Measurements from ENCODE around the gene SETDB1. TPM values are rescaled to one million over a fixed set of nuclear protein-coding genes. Genes with fewer than 3 reads are reported as not detected.
A peak's percentile ranks its signal among the peaks of the same experiment; 100 is the strongest.

The SETDB1 gene
- total RNA-seq, 1 donor, result 34.1 TPM

- H3K4me3 ChIP-seq (ENCODE audit: low read depth, low read length), result no peak overlapping the region
- DNase-seq (ENCODE audit: low read depth), result no peak
- TF ChIP-seq CTCF (IDR thresholded peaks at IDR 0.05; ENCODE audit: insufficient read depth, low read depth, low read length), result no peak
These were observed 74.2 kb downstream of the SETDB1 start for GRCh38 chr1:151000408-151000807.

- no peak for DNase-seq (ENCODE audit: low read depth)
- TF ChIP-seq CTCF (IDR thresholded peaks at IDR 0.05; ENCODE audit: insufficient read depth, low read depth, low read length), result no peak
- H3K4me3 ChIP-seq (ENCODE audit: low read depth, low read length), result no peak overlapping the region
These were observed 75.4 kb downstream of the SETDB1 start for GRCh38 chr1:151001602-151002001.

- no peak for DNase-seq (ENCODE audit: low read depth)
- TF ChIP-seq CTCF (IDR thresholded peaks at IDR 0.05; ENCODE audit: insufficient read depth, low read depth, low read length), result no peak
- H3K4me3 ChIP-seq (ENCODE audit: low read depth, low read length), result no peak overlapping the region
These were observed 75.9 kb downstream of the SETDB1 start for GRCh38 chr1:151002051-151002450.

DNA sequence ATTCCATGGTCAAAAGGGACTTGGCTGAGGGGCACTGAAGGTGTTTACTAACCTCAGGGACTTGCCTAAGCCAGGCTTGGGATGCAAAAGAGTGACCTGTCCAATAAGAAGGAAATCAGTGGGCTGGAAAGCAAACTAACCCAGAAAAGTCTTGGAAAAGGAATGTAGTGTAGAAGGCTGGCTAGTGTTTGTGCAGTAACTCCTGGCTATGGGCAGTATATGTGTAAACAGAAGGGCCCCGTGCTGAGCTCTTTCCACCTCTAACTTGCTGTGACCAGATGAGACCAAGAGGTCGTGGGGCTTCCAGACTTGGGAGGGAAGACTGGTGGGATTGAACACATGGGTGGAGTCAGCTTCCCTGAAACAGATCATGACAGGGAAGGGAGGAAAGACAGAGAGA lies 76.4 kb downstream of the SETDB1 start:
- no peak overlapping the region for H3K4me3 ChIP-seq (ENCODE audit: low read depth, low read length)
- DNase-seq (ENCODE audit: low read depth), result no peak
- no peak for TF ChIP-seq CTCF (IDR thresholded peaks at IDR 0.05; ENCODE audit: insufficient read depth, low read depth, low read length)

- no peak for TF ChIP-seq CTCF (IDR thresholded peaks at IDR 0.05; ENCODE audit: insufficient read depth, low read depth, low read length)
These were observed 77.0 kb downstream of the SETDB1 start for GRCh38 chr1:151003180-151003579.

GRCh38 chr1:151005729-151006319 lies 79.7 kb downstream of the SETDB1 start:
- no peak for DNase-seq (ENCODE audit: low read depth)
- no peak for TF ChIP-seq CTCF (IDR thresholded peaks at IDR 0.05; ENCODE audit: insufficient read depth, low read depth, low read length)
- H3K4me3 ChIP-seq (ENCODE audit: low read depth, low read length), result peak overlapping the region; percentile 65

More at GRCh38 chr1:151003180-151003579, 77.0 kb downstream of the SETDB1 start:
- no peak for DNase-seq (ENCODE audit: low read depth)
- H3K4me3 ChIP-seq (ENCODE audit: low read depth, low read length), result no peak overlapping the region
